Endodermal cell (in vitro differentiated cells): Measurements from ENCODE around the gene WIPF1. TPM values are rescaled to one million over a fixed set of nuclear protein-coding genes. Genes with fewer than 3 reads are reported as not detected.

Experiments used
- DNase-seq: peaks from one replicate; pipeline ENCODE4 v3.0.0-alpha.2; 2017
- H3K27ac ChIP-seq: 2 replicates; pipeline ENCODE4 v1.5.1; 2013; ENCODE audit warnings: mild to moderate bottlenecking, low read depth, low read length, moderate library complexity
- H3K27me3 ChIP-seq: 2 replicates; pipeline ENCODE4 v1.6.1; 2013; ENCODE audit warnings: mild to moderate bottlenecking, low read length, moderate library complexity; ENCODE audit not compliant: insufficient read depth, control insufficient read depth, poor library complexity, severe bottlenecking
- H3K36me3 ChIP-seq: 2 replicates; pipeline ENCODE4 v1.7.0; 2013; ENCODE audit warnings: mild to moderate bottlenecking, low read length, moderate library complexity; ENCODE audit not compliant: control insufficient read depth, insufficient read depth
- H3K4me1 ChIP-seq: one replicate; pipeline ENCODE4 v1.7.0; 2013; ENCODE audit warnings: low read length; ENCODE audit not compliant: control insufficient read depth, insufficient read depth
- H3K4me3 ChIP-seq: 2 replicates; pipeline ENCODE4 v1.5.1; 2013; ENCODE audit warnings: mild to moderate bottlenecking, low read length, moderate library complexity
- H3K9ac ChIP-seq: 2 replicates; pipeline ENCODE4 v1.6.1; 2013; ENCODE audit warnings: mild to moderate bottlenecking, low read length, moderate library complexity; ENCODE audit not compliant: poor library complexity, severe bottlenecking; ENCODE audit errors: extremely low read depth
- H3K9me3 ChIP-seq: 2 replicates; pipeline ENCODE4 v1.6.1; 2013; ENCODE audit warnings: mild to moderate bottlenecking, low read length, moderate library complexity; ENCODE audit not compliant: control insufficient read depth
- H3K27ac Mint-ChIP-seq: 2 replicates; pipeline ENCODE4 v1.8.0; 2020; ENCODE audit warnings: mixed read lengths
- H3K27me3 Mint-ChIP-seq: 2 replicates; pipeline ENCODE4 v1.8.0; 2021; ENCODE audit warnings: mild to moderate bottlenecking, mixed read lengths; ENCODE audit not compliant: insufficient read depth
- H3K36me3 Mint-ChIP-seq: 2 replicates; pipeline ENCODE4 v1.8.0; 2020; ENCODE audit warnings: low read depth, mixed read lengths
- H3K4me1 Mint-ChIP-seq: 2 replicates; pipeline ENCODE4 v1.8.0; 2020; ENCODE audit warnings: mixed read lengths
- H3K4me3 Mint-ChIP-seq: 2 replicates; pipeline ENCODE4 v1.8.0; 2020; ENCODE audit warnings: mild to moderate bottlenecking, moderate library complexity, mixed read lengths
- H3K9me3 Mint-ChIP-seq: 2 replicates; pipeline ENCODE4 v1.8.0; 2020; ENCODE audit warnings: mild to moderate bottlenecking, mixed read lengths
- CTCF ChIP-seq: fragments of 200-600 bp; sonication (generic); conservative IDR thresholded peaks from 2 replicates; pipeline ENCODE4 v1.5.0; 2021; ENCODE audit warnings: antibody characterized with exemption, mild to moderate bottlenecking
- whole genome bisulfite sequencing, 2 experiments: methylation state at CpG; one replicate each; pipeline versions ENCODE4 v1.1.5 to v1.1.7; 2013; ENCODE audit warnings: missing lambda C conversion rate in 2 of 2, mixed read lengths in 1 of 2; ENCODE audit not compliant: insufficient coverage in 1 of 2, insufficient read length in 1 of 2; 5-methylcytosine and 5-hydroxymethylcytosine counted together
- total RNA-seq, 2 donors: library from RNA; stranded (reverse); fragmentation: NEBNext Ultra II Directional in 1 of 2; extraction: Animal tissue kit (Norgen Biotek cat#: 25700) in 1 of 2; gene quantifications; 2 replicates in 1 of 2; 3 replicates in 1 of 2; pipeline ENCODE4 v1.2.1, GENCODE V29; 2021

The WIPF1 gene
- total RNA-seq, 2 donors from 2014 or later, result 21.5 to 28.5 TPM

DNA sequence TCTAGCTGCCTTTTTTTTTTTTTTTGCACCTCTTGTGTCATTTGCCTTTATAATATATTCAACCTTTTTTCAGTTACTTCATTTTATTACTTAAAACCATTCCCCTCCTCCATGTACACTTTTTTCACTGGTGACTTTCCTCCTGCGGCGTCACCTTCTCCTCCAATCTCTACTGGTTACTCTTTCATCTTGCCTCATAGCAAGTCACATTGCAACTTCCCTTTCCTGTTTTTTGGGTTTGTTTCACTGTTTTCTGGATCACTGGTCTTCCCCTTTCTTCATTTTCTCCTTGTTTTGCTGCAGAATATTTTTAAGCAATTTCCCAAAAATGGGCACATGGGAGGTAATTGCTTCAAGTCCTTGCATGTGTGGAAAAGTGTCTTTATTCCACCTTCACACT lies 73.1 kb downstream of the WIPF1 start:
- no peaks in the 10 kb centered on the region for H3K36me3 Mint-ChIP-seq
- H3K9me3 Mint-ChIP-seq, result peaks cover 9% of the 10 kb centered on the region
- H3K27ac Mint-ChIP-seq, result no peak overlapping the region
- H3K4me3 Mint-ChIP-seq, result no peak overlapping the region
- Histone ChIP-seq H3K4me3 (no peak overlapping the region), H3K36me3 (no peaks in the 10 kb centered on the region), H3K4me1 (no peaks in the 10 kb centered on the region), H3K9ac (no peak overlapping the region), H3K9me3 (peaks cover 7% of the 10 kb centered on the region), H3K27me3 (peaks cover 8% of the 10 kb centered on the region), H3K27ac (no peak overlapping the region)
- no peak for TF ChIP-seq CTCF
- H3K27me3 Mint-ChIP-seq, result peaks cover 4% of the 10 kb centered on the region
- 94% methylated on average over 2 of the region's 2 CpGs for WGBS, 2 experiments
- no peaks in the 10 kb centered on the region for H3K4me1 Mint-ChIP-seq
- no peak for DNase-seq

DNA sequence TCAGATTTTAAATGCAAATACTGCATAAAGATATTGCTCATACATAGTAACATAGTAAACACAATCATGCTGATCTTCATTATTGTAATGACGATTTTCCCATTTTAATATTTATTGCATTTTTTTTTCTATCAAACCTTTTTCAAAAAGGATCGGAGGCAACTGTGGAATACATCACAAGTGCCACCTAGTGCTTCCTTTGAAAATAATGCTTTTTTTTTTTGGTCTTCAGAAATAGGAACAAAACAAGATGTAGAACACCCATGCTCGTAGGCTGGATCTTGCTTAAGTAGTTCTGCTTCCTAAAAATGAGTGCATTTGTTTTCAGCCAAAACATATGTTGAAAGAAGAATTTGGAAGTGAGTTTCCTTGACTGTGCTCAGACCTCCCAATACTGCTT lies 75.1 kb downstream of the WIPF1 start:
- Mint-ChIP-seq H3K27me3 (peaks cover 7% of the 10 kb centered on the region), H3K4me3 (no peak overlapping the region), H3K27ac (no peak overlapping the region), H3K9me3 (peaks cover 4% of the 10 kb centered on the region), H3K36me3 (no peaks in the 10 kb centered on the region), H3K4me1 (no peaks in the 10 kb centered on the region)
- WGBS, 2 experiments, result 73 to 86% methylated on average over 2 to 3 of the region's 3 CpGs
- no peaks in the 10 kb centered on the region for H3K36me3 ChIP-seq
- no peak for DNase-seq
- H3K4me3 ChIP-seq, result no peak overlapping the region
- no peaks in the 10 kb centered on the region for H3K4me1 ChIP-seq
- H3K9me3 ChIP-seq, result no peaks in the 10 kb centered on the region
- peaks cover 8% of the 10 kb centered on the region for H3K27me3 ChIP-seq
- H3K9ac ChIP-seq, result no peak overlapping the region
- TF ChIP-seq CTCF, result peak; percentile 52
- H3K27ac ChIP-seq, result no peak overlapping the region

DNA sequence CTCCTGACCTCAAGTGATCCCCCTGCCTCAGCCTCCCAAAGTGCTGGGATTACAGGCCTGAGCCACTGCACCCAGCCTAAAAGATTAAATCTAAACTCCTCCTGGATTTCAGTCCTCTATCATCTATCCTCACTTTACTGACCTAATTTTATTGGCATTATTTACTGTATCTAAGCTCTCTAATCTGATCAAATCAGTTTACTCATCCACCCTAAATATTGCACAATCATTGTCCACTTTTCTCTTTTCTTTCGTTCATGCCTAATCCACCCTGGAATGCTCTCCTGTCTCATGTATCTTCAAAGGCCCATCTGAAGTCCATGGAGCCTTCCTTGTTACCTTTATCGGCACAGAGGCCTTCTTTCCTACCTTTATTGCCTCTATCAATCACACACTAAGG lies 79.2 kb downstream of the WIPF1 start:
- Mint-ChIP-seq H3K36me3 (peaks cover 3% of the 10 kb centered on the region), H3K4me3 (no peak overlapping the region), H3K27ac (no peak overlapping the region), H3K9me3 (peaks cover 19% of the 10 kb centered on the region), H3K27me3 (peaks cover 17% of the 10 kb centered on the region), H3K4me1 (no peaks in the 10 kb centered on the region)
- WGBS, 2 experiments, result 70 to 91% methylated on average over 1 of the region's 2 CpGs
- no peaks in the 10 kb centered on the region for H3K36me3 ChIP-seq
- no peak for TF ChIP-seq CTCF
- no peak overlapping the region for H3K4me3 ChIP-seq
- no peak for DNase-seq
- H3K4me1 ChIP-seq, result no peaks in the 10 kb centered on the region
- no peak overlapping the region for H3K9ac ChIP-seq
- H3K9me3 ChIP-seq, result peaks cover 6% of the 10 kb centered on the region
- H3K27me3 ChIP-seq, result peaks cover 8% of the 10 kb centered on the region
- no peak overlapping the region for H3K27ac ChIP-seq
